HG03175 (cell line): ENCODE results near the gene ZNF425.
"Not testable (repeated sequence)": the region's sequence is repeated elsewhere in the genome, so short reads cannot be mapped to it uniquely, and the experiment has no call there.

Experiments
- ATAC-seq: cut with Tn5 transposase; IDR thresholded peaks from one replicate; pipeline ENCODE4 v1.9.1; 2021; ENCODE audit warnings: mild to moderate bottlenecking, moderate library complexity; ENCODE audit not compliant: unreplicated experiment

Gene ZNF425

DNA sequence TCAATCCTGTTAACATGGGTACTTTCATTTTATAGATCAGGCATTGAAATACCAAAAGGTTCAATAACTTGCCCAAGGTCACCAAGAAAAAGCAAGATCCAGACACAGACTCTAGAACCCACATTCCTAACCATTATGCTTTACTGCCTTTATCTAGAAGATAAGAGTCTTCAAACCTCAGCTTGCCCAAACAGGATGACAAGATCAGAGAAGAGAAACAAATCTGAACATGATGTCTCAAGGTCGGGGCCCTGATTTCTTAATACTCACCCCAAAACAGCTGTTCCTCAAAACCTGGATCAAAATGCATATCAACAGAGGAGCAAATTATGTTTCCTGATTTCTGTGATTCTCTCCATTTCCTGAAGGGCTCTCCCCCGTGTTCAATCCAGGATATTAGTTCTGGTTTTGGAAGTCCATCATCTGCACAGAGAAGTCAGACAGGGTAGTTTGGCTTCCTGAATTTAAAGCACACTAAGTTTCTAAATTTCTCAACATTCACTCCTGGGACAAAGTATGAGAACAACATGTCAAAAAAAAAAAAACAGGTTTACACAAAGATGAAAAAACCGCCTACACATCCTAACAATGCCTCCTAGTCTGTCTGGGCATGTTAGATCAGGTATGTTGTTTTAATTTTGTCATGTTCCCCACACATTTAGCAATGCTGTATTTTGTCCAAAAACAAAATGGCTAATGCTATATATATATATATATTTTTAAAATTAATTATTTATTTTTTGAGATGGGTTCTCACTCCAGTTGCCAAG, 51.8 kb downstream of the ZNF425 start:
- ATAC-seq, result no peak

DNA sequence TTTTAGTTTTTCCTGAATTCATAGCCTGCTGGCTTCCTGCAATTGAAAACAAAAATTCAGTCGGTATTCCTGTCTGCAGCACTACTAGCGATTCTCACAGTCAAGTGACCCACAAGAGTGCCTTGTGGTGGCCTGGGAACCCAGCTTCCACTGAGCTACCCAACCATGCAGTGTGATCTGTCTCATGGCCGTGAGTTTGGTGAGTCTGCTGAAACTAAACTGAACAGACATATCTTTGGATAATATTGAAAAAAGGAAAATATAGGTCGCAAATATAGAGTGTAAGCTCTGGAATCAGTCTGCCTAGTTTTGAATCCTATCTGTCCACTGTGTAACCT, 53.7 kb downstream of the ZNF425 start:
- no peak for ATAC-seq

DNA sequence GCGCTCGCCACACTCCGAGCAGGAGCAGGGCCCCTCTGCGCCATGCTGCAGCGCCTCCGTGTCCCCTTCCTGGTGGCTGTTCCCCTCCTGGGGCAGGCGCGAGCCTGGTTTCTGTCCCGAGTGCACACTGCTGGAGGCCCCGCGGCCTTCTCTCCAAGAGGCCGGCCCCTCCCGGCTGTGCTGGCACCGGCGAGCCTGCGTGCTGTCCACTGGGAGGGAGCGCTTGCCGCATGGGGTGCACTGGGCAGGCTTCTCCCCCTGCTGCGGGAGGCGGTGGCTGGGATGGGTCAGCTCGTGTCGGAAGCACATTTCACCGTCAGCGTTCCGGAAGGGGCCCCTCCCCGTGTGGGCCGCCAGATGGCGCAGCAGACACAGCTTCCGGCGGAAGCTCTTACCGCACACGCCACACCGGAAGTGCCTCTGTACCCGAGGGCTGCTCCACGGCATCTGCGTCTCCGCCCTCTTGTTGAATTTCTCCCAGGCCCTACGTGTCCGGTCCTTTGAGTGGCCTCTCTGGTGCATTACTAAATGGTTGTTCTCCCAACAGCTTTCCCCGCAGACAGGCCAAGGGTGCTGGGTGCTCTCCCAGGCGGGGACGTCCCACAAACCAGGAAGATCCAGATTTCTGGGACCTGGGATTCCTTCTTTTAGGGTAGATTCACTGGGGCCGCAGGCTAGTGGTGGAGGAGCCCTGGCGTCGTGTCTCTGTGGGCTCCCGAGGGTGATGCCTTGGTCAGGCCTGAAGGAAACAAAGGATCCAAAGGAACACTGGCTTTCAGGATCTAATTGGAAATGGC, 54.3 kb downstream of the ZNF425 start:
- ATAC-seq, result no peak

DNA sequence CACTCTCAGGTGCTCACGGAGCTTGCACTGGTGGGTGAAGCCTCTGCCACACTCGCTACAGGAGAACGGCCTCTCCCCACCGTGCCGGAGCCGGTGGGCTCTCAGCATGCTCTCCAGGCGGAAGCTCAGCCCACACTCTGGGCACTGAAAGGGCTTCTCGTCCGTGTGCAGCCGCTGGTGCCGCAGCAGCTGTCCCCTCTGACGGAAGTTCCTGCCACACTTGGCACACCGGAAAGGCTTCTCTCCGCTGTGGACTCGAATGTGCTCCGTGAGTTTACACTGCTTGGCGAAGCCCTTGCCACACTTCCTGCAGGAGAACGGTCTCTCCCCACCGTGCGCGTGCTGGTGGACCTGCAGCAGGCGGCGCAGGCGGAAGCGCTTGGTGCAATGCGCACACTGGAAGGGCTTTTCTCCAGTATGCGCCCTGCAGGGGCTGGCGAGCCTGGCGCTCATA, 54.9 kb downstream of the ZNF425 start:
- no peak for ATAC-seq

DNA sequence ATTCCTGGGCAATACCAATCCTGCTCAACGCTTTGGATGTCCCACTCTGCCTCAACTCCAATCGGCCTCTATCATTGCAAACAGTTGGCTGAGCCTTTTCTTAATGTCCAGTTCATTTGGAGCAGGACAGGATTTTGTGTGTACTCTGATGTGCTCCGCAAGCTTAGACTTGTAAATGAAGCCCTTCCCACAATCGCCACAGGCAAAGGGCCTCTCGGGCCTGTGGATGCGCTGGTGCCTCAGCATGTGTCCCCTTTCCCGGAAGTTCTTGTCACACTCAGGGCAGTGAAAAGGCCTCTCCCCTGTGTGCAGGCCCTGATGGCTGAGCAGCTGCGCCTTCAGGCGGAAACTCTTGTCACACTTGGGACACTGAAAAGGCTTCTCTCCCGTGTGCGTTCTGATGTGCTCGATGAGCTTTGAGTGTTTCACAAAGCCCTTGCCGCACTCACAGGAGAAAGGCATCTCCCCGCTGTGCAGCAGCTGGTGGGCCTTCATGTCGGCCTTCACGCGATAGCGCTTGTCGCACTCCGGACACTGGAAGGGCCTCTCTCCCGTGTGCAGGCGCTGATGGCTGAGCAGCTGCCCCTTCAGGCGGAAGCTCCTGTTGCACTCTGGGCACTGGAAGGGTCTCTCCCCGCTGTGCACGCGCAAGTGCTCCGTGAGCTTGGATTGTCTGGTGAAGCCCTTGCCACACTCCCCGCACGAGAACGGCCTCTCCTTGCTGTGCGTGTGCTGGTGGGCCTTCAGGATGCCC, 55.6 kb downstream of the ZNF425 start:
- no peak for ATAC-seq

DNA sequence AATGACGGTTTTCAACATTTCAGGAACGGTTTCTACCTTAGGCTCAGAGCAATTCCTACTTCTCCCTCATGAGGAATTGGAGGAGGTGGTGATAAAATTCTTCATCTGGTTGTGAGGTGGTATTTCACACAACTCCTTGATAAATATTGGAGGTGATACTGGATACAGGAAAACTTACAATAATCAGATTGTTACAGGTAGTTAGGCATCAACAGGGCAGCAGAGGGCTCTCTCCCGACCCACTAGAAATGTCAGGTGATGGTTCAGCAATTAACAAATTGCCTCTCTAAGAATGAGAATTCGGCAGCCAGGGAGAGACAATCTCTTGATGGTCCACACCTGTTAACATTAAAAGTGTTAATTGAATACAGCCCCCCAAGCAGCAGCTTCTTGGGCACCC, 58.3 kb downstream of the ZNF425 start:
- no peak for ATAC-seq

DNA sequence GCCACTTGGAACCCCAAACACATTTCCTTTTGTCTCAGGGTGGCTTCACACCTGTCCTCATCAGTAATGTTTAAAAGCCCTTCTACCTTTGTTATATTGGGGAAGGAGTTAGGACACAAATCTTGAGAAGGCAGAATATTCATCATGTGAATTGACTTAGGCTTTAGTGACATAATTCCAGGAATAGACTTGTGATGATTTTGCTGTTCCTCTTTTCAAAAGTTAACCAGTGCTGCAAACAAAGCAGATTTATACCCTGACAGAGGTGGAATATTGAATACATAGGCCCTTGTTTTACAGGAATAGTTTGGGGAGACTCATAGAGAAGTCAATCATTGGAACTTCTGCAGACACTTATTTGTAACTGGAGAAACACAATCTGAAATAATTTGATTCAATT, 62.6 kb downstream of the ZNF425 start:
- ATAC-seq, result no peak

DNA sequence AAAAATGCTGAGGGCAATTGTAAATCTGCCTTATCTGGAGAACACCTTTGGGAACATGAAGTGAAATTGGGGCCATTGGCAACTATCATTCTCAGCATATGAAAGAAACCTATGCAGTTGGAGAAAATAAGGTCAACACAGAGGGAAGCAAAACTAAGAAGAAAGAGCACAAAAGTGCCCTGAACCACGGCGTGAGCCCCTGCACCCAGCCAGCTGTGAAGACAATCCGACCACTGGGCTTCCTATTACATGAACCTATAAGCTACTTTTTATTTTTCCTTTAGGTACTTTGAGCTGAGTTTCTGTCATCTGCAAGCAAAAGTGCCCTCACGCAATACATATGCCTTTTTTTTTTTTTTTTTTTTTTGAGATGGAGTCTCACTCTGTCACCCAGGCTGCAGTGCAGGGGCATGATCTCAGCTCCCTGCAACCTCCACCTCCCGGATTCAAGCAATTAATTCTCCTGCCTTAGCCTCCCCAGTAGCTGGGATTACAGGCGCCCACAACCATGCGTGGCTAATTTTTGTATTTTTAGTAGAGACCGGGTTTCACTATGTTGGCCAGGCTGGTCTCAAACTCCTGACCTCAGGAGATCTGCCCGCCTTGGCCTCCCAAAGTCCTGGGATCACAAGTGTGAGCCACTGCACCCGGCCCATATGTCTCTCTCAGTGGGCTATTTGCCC, 63.8 kb downstream of the ZNF425 start:
- ATAC-seq, result not testable (repeated sequence)

DNA sequence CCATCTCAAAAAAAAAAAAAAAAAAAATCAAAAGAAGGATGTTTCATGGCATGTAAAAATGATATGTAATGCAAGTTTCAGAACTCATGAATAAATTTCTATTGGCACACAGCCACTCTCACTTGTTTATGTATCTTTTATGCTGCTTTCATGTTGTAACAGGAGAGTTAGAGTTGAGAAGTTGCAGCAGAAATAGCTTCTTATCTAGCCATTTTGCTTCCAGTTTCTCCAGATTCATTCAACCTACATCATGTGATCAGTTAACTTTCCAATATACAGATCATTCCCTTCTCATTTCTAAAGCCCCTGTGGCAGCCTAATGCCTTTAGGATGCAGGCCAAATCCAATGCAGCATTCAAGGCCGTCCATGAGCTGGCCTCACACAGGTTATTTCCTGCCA, 66.0 kb downstream of the ZNF425 start:
- ATAC-seq, result no peak

DNA sequence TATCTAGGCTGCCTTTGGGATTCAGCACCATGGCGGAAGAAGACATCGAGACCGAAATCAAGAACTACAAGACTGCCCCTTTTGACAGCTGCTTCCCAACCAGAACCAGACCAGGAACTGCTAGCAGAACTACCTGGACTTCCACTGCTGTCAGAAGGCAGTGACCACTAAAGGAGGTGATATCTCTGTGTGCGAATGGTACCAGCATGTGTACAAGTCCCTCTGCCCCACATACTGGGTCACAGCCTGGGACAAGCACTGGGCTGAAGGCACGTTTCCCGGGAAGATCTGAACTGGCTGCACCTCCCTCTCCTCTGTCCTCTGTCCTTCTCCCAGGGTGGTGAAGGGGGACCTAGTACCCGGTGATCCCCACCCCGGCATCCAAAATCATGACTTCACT, 72.2 kb downstream of the ZNF425 start:
- ATAC-seq, result no peak

DNA sequence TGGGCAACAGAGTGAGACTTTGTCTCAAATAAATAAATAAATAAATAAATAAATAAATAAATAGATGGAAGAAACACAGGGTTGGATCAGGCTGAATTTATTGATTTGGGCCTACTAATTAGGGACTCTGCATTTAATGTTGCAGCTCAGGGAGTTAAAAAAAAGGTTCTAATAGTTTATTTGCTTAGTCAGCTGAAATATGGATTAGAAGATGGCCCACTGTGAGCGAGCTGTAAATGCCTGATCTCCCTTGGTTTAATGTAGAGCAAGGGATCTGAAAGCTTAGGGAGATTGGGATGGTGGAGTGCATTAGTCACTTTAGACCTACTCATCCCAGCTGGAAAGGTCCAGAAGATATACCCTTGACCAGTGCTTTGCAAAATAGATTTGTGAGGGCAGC, 72.7 kb downstream of the ZNF425 start:
- no peak for ATAC-seq
